Cardiac fibroblast (primary cell): ENCODE results near the gene GINS2.

Experiments
- DNase-seq, 2 donors: peaks; one replicate each; pipeline versions ENCODE4 v3.0.0 to v3.0.0-alpha.2; 2010; ENCODE audit warnings: low read depth in 2 of 2
- H3K4me3 ChIP-seq, 2 donors: replicated peaks in 1 of 2; 1 replicate in 1 of 2; 2 replicates in 1 of 2; pipeline ENCODE4 v1.5.1; 2011; ENCODE audit warnings: low read depth in 2 of 2, low read length in 2 of 2, mild to moderate bottlenecking in 2 of 2, moderate library complexity in 1 of 2
- CTCF ChIP-seq: IDR thresholded peaks from one replicate; pipeline ENCODE4 v1.5.1; 2011; ENCODE audit warnings: low read depth, mild to moderate bottlenecking, low read length, inconsistent platforms

GINS2 gene

DNA sequence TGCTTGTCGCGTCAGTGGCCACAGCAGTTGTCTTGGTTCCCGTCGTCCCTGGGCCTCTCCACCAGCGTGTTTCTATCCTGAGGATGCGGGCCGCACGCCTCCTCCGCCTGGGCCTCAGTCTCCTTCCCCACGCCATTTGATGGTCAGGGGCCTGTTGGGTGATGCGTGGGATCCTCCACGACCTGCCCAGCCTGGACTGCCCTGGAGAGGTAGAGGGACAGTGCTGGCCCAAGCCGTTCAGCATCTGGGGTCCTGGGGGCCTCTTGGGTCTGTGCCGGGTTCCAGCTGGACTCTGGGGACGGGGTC lies 55.4 kb downstream of the GINS2 start:
- TF ChIP-seq CTCF = no peak
- DNase-seq = no peak
- no peak overlapping the region for H3K4me3 ChIP-seq

- no peak for TF ChIP-seq CTCF
- H3K4me3 ChIP-seq = no peak overlapping the region
- no peak for DNase-seq
Measured at GRCh38 chr16:85632709-85633437, 55.9 kb downstream of the GINS2 start.

DNA sequence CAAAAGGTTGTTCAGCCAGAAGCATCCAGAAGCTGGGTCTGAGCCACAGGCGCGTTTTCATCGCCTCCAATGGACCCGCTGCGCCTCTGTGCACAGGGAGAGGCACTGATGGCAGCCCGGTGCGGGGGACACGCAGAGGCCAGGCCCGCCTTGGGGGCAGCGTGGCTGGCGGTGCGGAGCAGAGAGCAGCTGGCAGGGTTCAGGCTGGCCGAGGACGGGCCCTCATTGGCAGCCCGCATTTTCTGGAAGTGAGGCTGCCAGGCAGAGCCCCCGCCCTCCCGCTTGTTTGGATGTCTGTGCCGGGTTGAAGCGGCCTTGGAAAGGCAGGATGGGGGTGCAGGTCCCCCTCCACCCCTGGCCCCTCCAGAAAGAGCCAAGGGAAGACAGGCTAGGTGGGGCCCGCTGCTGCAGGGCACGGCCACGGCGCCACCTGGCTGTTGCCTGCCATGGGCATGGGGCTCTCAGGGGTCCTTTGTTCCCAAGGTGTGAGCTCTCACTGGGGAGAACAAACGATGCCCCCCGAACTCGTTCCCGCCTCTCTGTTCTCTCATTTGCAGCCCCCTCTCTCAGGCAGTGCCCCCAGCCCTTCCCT lies 56.9 kb downstream of the GINS2 start:
- no peak for DNase-seq
- H3K4me3 ChIP-seq = no peak overlapping the region
- TF ChIP-seq CTCF = no peak

DNA sequence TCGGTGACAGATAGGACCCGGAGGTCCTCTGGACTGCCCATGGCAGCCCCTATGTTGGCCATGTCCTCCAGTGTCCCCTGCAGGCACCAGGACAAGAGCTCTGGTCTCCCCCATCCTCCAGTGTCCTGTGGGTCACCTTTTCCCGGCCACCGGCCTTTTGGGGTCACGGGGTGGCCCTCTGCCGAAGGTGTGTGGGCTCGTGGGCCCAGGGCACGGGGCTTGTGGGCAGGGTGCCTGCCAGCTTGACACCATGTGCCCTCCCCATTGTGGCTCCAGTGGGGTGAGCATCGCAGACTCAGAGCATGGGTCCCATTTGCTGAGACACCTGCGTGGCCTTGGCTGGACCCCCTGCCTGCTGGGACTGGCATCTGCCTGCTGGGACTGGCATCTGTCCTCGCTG lies 57.5 kb downstream of the GINS2 start:
- no peak for TF ChIP-seq CTCF
- no peak overlapping the region for H3K4me3 ChIP-seq
- no peak for DNase-seq

- no peak for DNase-seq
- TF ChIP-seq CTCF = no peak
- H3K4me3 ChIP-seq = no peak overlapping the region
Measured at GRCh38 chr16:85629853-85630252, 58.9 kb downstream of the GINS2 start.

DNA sequence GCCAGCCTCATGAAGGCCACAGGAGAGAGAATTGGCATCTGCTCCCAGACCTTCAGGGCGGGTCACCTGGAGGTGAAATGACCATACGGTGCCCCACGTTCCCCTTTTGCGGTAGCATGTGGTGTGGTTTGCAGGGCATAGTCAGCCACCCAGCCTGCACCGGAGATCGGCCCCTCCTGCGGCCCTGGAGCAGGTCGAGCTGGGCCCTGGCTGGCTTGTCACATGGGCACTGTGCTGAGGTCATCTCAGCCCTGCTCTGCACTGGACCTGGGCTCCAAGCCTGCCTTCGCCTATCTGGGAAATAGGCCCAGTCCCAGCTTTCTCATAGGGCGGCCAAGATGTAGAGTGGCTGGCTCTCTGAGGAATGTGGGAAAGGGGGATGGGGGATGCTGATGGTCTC lies 59.4 kb downstream of the GINS2 start:
- no peak for TF ChIP-seq CTCF
- no peak for DNase-seq
- no peak overlapping the region for H3K4me3 ChIP-seq

DNA sequence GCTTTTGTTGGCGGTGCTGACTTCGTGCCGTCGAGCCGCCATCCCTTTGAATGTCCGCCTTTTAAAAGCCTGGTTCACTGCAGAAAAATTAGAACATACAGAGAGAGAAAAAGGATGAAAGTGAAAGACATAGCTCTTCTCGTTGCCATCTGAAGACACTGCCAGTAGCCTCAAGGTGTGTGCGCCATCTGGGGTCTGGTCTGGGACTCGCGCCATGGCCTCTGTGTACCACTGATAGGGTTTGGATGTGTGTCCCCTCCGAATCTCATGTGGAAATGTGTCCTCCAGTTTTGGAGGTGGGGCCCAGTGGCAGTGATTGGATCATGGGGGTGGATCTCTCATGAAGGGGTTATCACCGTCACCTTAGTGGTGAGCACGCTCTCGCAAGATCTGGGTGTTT lies 60.1 kb downstream of the GINS2 start:
- no peak overlapping the region for H3K4me3 ChIP-seq
- no peak for TF ChIP-seq CTCF

More for the DNA sequence above, 60.1 kb downstream of the GINS2 start:
- DNase-seq = no peak
